DND-41 (cell line): ENCODE data around the gene VWA8.

Source experiments
- EZH2 ChIP-seq: IDR thresholded peaks from 3 replicates; pipeline ENCODE4 v1.6.1; 2012; ENCODE audit warnings: borderline replicate concordance, low read depth, mild to moderate bottlenecking, moderate library complexity, low read length, inconsistent platforms; ENCODE audit not compliant: severe bottlenecking
- TF ChIP-seq, protein P1 (sequence below): IDR thresholded peaks from 2 replicates; pipeline ENCODE4 v1.5.1; 2012; ENCODE audit warnings: borderline replicate concordance, low read length, moderate library complexity, mild to moderate bottlenecking; ENCODE audit not compliant: poor library complexity, severe bottlenecking; ENCODE audit errors: extremely low read depth

DNA sequence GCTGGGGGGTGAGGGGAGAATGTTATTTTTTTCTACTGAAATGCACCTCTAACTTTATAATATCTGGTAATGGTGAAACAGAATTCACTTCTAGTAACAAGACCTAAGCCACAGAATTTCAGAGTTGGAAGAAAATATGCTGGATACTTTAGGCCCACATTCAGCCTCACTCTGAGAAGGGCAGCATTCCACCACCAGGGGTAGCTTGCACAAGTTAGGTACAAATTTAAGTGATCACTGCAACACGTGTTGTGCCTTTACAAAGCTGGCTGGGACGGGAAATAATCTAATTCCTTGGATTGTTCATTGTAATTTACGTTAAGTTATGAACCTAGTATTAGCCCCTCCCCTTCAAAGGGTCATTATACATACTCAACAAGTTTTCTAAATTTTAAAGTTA lies 311.2 kb downstream of the VWA8 start:
- TF ChIP-seq, protein P1, sequence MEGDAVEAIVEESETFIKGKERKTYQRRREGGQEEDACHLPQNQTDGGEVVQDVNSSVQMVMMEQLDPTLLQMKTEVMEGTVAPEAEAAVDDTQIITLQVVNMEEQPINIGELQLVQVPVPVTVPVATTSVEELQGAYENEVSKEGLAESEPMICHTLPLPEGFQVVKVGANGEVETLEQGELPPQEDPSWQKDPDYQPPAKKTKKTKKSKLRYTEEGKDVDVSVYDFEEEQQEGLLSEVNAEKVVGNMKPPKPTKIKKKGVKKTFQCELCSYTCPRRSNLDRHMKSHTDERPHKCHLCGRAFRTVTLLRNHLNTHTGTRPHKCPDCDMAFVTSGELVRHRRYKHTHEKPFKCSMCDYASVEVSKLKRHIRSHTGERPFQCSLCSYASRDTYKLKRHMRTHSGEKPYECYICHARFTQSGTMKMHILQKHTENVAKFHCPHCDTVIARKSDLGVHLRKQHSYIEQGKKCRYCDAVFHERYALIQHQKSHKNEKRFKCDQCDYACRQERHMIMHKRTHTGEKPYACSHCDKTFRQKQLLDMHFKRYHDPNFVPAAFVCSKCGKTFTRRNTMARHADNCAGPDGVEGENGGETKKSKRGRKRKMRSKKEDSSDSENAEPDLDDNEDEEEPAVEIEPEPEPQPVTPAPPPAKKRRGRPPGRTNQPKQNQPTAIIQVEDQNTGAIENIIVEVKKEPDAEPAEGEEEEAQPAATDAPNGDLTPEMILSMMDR: peak; percentile 31
- TF ChIP-seq EZH2: no peak
